Hepatocyte (in vitro differentiated cells): ENCODE measurements around the gene CELF4.

Experiments
- EZH2 ChIP-seq: fragments of 200-600 bp; sonication (generic); IDR thresholded peaks from 2 replicates; pipeline ENCODE4 v1.6.1; 2016; ENCODE audit warnings: antibody characterized with exemption, mild to moderate bottlenecking, borderline replicate concordance
- EZH2phosphoT487 ChIP-seq: fragments of 200-600 bp; sonication (generic); IDR thresholded peaks from one replicate; pipeline ENCODE4 v1.6.1; 2018; ENCODE audit warnings: antibody characterized with exemption, mild to moderate bottlenecking, low read depth, moderate library complexity; ENCODE audit not compliant: unreplicated experiment, severe bottlenecking
- TF ChIP-seq, protein P1 (sequence below): fragments of 200-600 bp; sonication (generic); IDR thresholded peaks from 2 replicates; pipeline ENCODE4 v1.5.1; 2016; ENCODE audit warnings: antibody characterized with exemption, mild to moderate bottlenecking; ENCODE audit not compliant: poor library complexity

DNA sequence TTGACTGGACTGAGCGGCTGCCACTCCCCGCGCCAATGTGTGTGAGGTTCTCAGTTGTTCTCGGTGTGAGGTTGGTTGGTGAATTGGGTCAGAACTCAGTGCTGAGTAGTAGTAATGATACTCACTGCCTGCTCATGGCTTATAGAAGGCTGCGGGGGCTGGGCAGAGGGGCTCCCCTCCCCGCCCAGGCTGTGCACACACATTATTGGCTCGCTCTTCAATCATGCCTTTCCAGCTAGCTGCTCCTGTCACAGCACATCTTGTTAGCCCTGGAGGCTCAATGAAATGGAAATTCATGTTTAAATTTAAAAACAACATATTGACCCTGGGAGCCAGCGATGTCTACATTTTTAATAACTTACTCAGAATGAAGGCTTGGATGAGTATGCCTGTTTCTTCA is 152.8 kb downstream of the CELF4 start:
- no peak for TF ChIP-seq EZH2
- TF ChIP-seq, protein P1, sequence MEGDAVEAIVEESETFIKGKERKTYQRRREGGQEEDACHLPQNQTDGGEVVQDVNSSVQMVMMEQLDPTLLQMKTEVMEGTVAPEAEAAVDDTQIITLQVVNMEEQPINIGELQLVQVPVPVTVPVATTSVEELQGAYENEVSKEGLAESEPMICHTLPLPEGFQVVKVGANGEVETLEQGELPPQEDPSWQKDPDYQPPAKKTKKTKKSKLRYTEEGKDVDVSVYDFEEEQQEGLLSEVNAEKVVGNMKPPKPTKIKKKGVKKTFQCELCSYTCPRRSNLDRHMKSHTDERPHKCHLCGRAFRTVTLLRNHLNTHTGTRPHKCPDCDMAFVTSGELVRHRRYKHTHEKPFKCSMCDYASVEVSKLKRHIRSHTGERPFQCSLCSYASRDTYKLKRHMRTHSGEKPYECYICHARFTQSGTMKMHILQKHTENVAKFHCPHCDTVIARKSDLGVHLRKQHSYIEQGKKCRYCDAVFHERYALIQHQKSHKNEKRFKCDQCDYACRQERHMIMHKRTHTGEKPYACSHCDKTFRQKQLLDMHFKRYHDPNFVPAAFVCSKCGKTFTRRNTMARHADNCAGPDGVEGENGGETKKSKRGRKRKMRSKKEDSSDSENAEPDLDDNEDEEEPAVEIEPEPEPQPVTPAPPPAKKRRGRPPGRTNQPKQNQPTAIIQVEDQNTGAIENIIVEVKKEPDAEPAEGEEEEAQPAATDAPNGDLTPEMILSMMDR = no peak
- no peak for TF ChIP-seq EZH2phosphoT487
